ENCODE data around the gene NBAS.

- TF ChIP-seq CTCF (conservative IDR thresholded peaks at IDR 0.05) (no peak), EZH2 (IDR thresholded peaks at IDR 0.05; ENCODE audit: low read depth) (no peak)
These were observed 114.2 kb downstream of the NBAS start for GRCh38 chr2:15446961-15447360.
